ENCODE measurements around the gene CRHR2. TPM values are rescaled to one million over a fixed set of nuclear protein-coding genes. Genes with fewer than 3 reads are reported as not detected.

The CRHR2 gene
- total and polyA plus RNA-seq, 2 experiments from 2014 or later: 0.14 to 1.4 TPM

- TF ChIP-seq ZNF462 (CRISPR knock-in tag; IDR thresholded peaks at IDR 0.05): no peak
These were observed 15.1 kb downstream of the CRHR2 start (continued) for GRCh38 chr7:30667172-30667571.

- no peak overlapping the region for H3K4me3 ChIP-seq
- Mint-ChIP-seq H3K4me3 (no peak overlapping the region), H3K4me1 (peaks cover 12% of the 10 kb centered on the region), H3K27me3 (ENCODE audit: insufficient read depth, low read depth, poor library complexity) (peaks cover 13% of the 10 kb centered on the region), H3K9me3 (no peaks in the 10 kb centered on the region; the same call in 2 of the 3 replicates), H3K27ac (no peak overlapping the region), H3K36me3 (ENCODE audit: low read depth) (no peaks in the 10 kb centered on the region)
- no peaks in the 10 kb centered on the region for H3K36me3 ChIP-seq (ENCODE audit: insufficient read depth)
- DNase-seq (ENCODE audit: low spot score) (no peak), ATAC-seq (no peak)
- H4K20me1 ChIP-seq (replicated peaks; ENCODE audit: insufficient read depth): 0 out of 2 replicates have a peak, but pooled peaks cover 4% of the 10 kb centered on the region
- no peak overlapping the region for H2AFZ ChIP-seq
- no peaks in the 10 kb centered on the region for H3F3A ChIP-seq (replicated peaks; ENCODE audit: low read depth)
- H3K9me2 ChIP-seq (ENCODE audit: insufficient read depth): no peaks in the 10 kb centered on the region
- no peak overlapping the region for H3K27ac ChIP-seq (ENCODE audit: low read depth)
- H3K27me3 ChIP-seq (ENCODE audit: insufficient read depth): no peaks in the 10 kb centered on the region
- H3K79me2 ChIP-seq (replicated peaks; ENCODE audit: insufficient read depth): no peaks in the 10 kb centered on the region
- no peak overlapping the region for H3K4me2 ChIP-seq
- H3K4me1 ChIP-seq (ENCODE audit: insufficient read depth): no peaks in the 10 kb centered on the region
- TF ChIP-seq REST (IDR thresholded peaks at IDR 0.05; ENCODE audit: unreplicated experiment) (no peak), ZNF331 (CRISPR knock-in tag; IDR thresholded peaks at IDR 0.05; ENCODE audit: low read depth) (no peak), ETS1 (IDR thresholded peaks at IDR 0.05) (no peak), CREB1 (CRISPR knock-in tag; IDR thresholded peaks at IDR 0.05; ENCODE audit: low read depth) (no peak), JUNB (IDR thresholded peaks at IDR 0.05; ENCODE audit: unreplicated experiment) (no peak), CTCF (conservative IDR thresholded peaks at IDR 0.05; ENCODE audit: low read depth in 2 of 2) (no peak), EZH2 (IDR thresholded peaks at IDR 0.05; ENCODE audit: low read depth, unreplicated experiment) (no peak), STAT1 (IDR thresholded peaks at IDR 0.05; ENCODE audit: unreplicated experiment) (no peak), EZH2phosphoT487 (IDR thresholded peaks at IDR 0.05; ENCODE audit: unreplicated experiment) (no peak), ZNF114 (CRISPR knock-in tag; IDR thresholded peaks at IDR 0.05) (no peak)
These were observed 16.8 kb downstream of the CRHR2 start for GRCh38 chr7:30665449-30665848.

All from GM23338 (cell line).